ACC112 (cell line): ENCODE results near the gene HINFP.
A peak's percentile ranks its signal among the peaks of the same experiment; 100 is the strongest.

Experiments
- H2AFZ ChIP-seq: fragments of 200-600 bp; sonication (generic); one replicate; pipeline ENCODE4 v1.6.0; 2017; ENCODE audit warnings: antibody characterized with exemption, low read length; ENCODE audit not compliant: unreplicated experiment
- H3K27ac ChIP-seq: fragments of 200-600 bp; sonication (generic); 2 replicates; pipeline ENCODE4 v1.5.1; 2014; ENCODE audit warnings: low read depth, mild to moderate bottlenecking, antibody characterized with exemption, low read length, moderate library complexity
- H3K27me3 ChIP-seq: fragments of 200-600 bp; sonication (generic); 2 replicates; pipeline ENCODE4 v1.6.1; 2014; ENCODE audit warnings: mild to moderate bottlenecking, antibody characterized with exemption, low read length, moderate library complexity, mixed read lengths; ENCODE audit not compliant: insufficient read depth
- H3K36me3 ChIP-seq: fragments of 200-600 bp; sonication (generic); 2 replicates; pipeline ENCODE4 v1.6.1; 2016; ENCODE audit warnings: mild to moderate bottlenecking, antibody characterized with exemption, low read length, moderate library complexity, mixed read lengths; ENCODE audit not compliant: insufficient read depth
- H3K4me1 ChIP-seq: fragments of 200-600 bp; sonication (generic); one replicate; pipeline ENCODE4 v1.6.1; 2016; ENCODE audit warnings: low read length, mixed read lengths; ENCODE audit not compliant: insufficient read depth, unreplicated experiment, control insufficient read depth
- H3K4me3 ChIP-seq: fragments of 200-600 bp; sonication (generic); 2 replicates; pipeline ENCODE4 v1.5.1; 2014; ENCODE audit warnings: mild to moderate bottlenecking, low read depth, low read length
- H3K79me2 ChIP-seq: fragments of 200-600 bp; sonication (generic); one replicate; pipeline ENCODE4 v1.6.0; 2016; ENCODE audit warnings: low read length; ENCODE audit not compliant: control insufficient read depth, unreplicated experiment, insufficient read depth

The HINFP gene

DNA sequence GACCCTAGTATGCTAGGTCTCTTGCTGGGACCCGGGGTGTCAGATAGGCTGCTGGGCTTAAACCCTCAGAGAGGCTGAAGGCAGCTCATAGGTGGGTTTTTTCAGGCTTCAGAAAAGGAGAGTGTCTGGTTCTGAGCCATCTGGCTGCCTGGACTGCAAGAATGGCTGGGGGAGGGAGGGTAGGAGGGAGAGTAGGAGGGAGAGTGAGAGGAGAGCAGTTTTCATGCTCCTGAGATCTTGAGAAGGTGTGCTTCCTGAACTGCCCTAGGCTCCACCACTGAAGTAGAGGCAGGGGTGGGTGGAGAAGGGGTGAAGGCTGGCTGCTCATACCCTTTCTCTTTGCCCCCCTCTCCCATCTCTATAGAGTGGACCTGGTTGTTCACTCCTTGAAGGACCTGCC, 32.1 kb upstream of the HINFP start:
- no peaks in the 10 kb centered on the region for H3K27me3 ChIP-seq
- H3K36me3 ChIP-seq = peaks cover 9% of the 10 kb centered on the region; the same call in 1 of the 2 replicates
- peaks cover 27% of the 10 kb centered on the region for H3K4me1 ChIP-seq
- H3K27ac ChIP-seq = no peak overlapping the region
- H2AFZ ChIP-seq = no peak overlapping the region
- no peak overlapping the region for H3K4me3 ChIP-seq
- H3K79me2 ChIP-seq = peaks cover 34% of the 10 kb centered on the region

GRCh38 chr11:119091178-119091577, 30.2 kb upstream of the HINFP start:
- Histone ChIP-seq H3K4me3 (no peak overlapping the region), H3K27ac (no peak overlapping the region), H3K27me3 (no peaks in the 10 kb centered on the region), H3K36me3 (peaks cover 9% of the 10 kb centered on the region; the same call in 1 of the 2 replicates), H2AFZ (no peak overlapping the region), H3K4me1 (peaks cover 20% of the 10 kb centered on the region), H3K79me2 (peaks cover 34% of the 10 kb centered on the region)

GRCh38 chr11:119091966-119092879, 29.2 kb upstream of the HINFP start:
- H3K79me2 ChIP-seq = peaks cover 34% of the 10 kb centered on the region
- peaks cover 15% of the 10 kb centered on the region for H3K36me3 ChIP-seq
- peak overlapping the region; percentile 98 for H3K4me3 ChIP-seq
- H3K27ac ChIP-seq = no peak overlapping the region
- no peak overlapping the region for H2AFZ ChIP-seq
- peaks cover 20% of the 10 kb centered on the region for H3K4me1 ChIP-seq
- H3K27me3 ChIP-seq = no peaks in the 10 kb centered on the region

DNA sequence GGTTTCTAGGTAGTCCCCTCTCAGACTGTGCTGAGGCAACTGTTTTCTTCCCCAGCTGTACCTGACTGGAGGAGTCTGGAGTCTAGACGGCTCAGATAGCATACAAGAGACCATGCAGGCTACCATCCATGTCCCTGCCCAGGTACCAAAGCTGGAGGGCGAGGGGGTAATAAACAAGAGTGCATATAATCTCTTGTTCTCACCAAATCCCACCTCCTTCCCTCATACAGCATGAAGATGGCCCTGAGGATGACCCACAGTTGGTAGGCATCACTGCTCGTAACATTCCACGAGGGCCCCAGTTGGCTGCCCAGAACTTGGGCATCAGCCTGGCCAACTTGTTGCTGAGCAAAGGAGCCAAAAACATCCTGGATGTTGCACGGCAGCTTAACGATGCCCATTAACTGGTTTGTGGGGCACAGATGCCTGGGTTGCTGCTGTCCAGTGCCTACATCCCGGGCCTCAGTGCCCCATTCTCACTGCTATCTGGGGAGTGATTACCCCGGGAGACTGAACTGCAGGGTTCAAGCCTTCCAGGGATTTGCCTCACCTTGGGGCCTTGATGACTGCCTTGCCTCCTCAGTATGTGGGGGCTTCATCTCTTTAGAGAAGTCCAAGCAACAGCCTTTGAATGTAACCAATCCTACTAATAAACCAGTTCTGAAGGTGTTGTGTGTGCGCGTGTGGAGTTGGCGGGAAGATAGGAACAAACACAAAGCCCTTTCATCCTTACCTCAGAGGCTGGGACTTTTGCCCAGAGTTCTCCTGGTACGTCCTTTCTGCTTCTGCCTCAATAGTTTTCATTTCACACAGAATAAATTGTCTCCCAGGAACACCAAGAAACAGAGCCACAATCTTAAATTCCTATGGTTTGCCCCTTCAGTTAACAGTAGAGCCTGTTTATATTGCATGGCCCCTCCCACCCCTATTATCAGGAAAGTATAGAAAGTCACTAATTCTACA, 28.2 kb upstream of the HINFP start:
- no peak overlapping the region for H2AFZ ChIP-seq
- H3K4me3 ChIP-seq = peak overlapping the region; percentile 98
- no peaks in the 10 kb centered on the region for H3K27me3 ChIP-seq
- H3K4me1 ChIP-seq = peaks cover 15% of the 10 kb centered on the region
- peaks cover 34% of the 10 kb centered on the region for H3K79me2 ChIP-seq
- peaks cover 22% of the 10 kb centered on the region for H3K36me3 ChIP-seq
- H3K27ac ChIP-seq = peak overlapping the region; percentile 61

DNA sequence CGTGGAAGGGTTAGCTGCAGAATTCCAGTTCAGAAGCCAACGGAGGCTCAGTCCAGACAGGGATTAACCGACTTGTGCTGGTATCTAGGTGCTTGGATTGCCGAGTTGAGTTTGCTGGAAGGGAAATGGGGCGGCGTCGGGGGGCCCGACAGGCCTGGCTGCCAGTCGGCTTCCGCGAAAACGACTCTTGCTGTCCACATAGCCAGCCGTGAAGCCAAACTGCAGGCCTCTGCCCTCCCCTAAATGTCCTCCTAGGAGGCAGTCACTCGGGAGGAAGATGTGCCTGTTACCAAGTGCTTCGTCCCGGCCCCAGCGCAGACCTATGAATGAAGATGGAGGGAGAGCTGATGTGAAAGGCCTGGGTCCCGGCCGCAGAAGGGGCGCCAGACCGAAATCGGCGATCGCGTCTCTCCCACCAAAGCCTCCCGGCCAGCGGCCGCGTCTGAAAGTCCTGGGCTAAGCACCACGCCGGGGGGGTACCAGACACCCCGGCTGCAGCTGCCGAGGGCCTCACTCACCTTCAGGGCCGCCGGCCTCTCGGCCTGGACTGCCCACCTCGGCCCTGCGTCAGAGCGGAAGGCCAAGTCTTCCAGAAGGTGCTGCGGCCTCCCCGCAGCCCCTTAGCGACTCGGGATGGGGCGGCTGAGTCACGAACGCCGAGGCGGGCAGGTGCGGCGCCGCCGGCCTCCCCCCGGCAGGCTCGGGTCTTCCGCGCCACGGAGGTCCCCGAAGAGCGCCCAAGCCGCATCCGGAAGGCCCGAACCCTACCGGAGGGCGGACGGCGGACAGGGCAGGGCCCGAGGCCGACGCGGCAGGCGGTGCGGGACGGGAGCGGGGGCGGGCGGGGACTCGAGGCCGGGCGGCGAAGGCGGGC, 27.2 kb upstream of the HINFP start:
- H3K36me3 ChIP-seq = peaks cover 22% of the 10 kb centered on the region
- peaks cover 34% of the 10 kb centered on the region for H3K79me2 ChIP-seq
- peaks cover 15% of the 10 kb centered on the region for H3K4me1 ChIP-seq
- peak overlapping the region; percentile 61 for H3K27ac ChIP-seq
- H3K27me3 ChIP-seq = no peaks in the 10 kb centered on the region
- no peak overlapping the region for H2AFZ ChIP-seq
- H3K4me3 ChIP-seq = peak overlapping the region; percentile 98

DNA sequence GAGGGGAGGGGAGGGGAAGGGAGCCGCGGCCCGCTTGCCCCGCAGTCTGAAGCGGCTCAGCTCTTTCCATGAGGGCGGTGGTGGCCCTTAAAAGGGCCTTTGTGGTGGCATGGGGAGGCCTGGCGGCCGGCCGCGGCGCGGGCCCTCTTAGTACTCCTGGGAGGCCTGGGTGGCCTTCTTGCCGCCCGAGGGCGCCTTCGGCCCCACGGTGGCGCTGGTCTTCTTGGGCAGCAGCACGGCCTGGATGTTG, 26.6 kb upstream of the HINFP start:
- H3K36me3 ChIP-seq = peaks cover 22% of the 10 kb centered on the region
- H3K27ac ChIP-seq = peak overlapping the region; percentile 61
- peaks cover 15% of the 10 kb centered on the region for H3K4me1 ChIP-seq
- peaks cover 35% of the 10 kb centered on the region for H3K79me2 ChIP-seq
- no peak overlapping the region for H2AFZ ChIP-seq
- H3K27me3 ChIP-seq = no peaks in the 10 kb centered on the region
- peak overlapping the region; percentile 98 for H3K4me3 ChIP-seq

DNA sequence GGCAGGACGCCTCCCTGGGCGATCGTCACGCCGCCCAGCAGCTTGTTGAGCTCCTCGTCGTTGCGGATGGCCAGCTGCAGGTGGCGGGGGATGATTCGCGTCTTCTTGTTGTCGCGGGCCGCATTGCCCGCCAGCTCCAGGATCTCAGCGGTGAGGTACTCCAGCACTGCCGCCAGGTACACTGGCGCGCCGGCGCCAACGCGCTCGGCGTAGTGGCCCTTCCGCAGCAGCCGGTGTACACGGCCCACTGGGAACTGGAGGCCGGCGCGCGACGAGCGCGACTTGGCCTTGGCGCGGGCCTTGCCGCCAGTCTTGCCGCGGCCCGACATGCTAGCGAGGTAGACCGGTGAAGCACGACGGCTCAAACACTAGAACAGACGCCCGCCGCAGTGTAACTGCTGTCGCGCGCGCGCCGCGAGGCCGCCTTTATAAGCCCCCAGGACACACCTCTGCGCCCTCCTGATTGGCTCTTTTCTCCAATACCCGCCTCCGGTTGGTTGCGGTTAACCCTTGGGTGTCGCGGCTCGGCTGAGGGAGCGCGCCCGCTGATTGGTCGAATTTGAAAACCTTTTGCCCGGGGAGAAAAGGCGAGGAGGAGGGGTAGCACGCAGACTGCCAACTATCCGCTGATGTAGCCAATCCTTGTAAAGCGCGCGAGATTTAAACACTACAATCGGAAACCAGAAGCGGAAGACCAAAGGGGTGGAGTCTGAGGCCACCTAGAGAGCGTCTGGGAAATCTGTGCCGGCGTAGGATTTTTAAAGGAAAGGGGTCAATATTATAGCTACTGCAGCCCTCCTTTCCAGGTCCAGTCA, 26.1 kb upstream of the HINFP start:
- Histone ChIP-seq H3K4me3 (peak overlapping the region; percentile 98), H3K4me1 (peaks cover 15% of the 10 kb centered on the region), H3K27ac (peak overlapping the region; percentile 61), H3K27me3 (no peaks in the 10 kb centered on the region), H2AFZ (no peak overlapping the region), H3K36me3 (peaks cover 22% of the 10 kb centered on the region), H3K79me2 (peaks cover 41% of the 10 kb centered on the region)

GRCh38 chr11:119099711-119100110, 21.7 kb upstream of the HINFP start:
- Histone ChIP-seq H3K27me3 (no peaks in the 10 kb centered on the region), H3K4me3 (peak overlapping the region; percentile 92; the same call in 1 of the 2 replicates), H3K36me3 (peaks cover 13% of the 10 kb centered on the region), H3K79me2 (peaks cover 22% of the 10 kb centered on the region), H3K27ac (no peak overlapping the region), H3K4me1 (peaks cover 8% of the 10 kb centered on the region), H2AFZ (no peak overlapping the region)

- Histone ChIP-seq H3K79me2 (peaks cover 17% of the 10 kb centered on the region), H3K27ac (no peak overlapping the region), H2AFZ (no peak overlapping the region)
Observed at GRCh38 chr11:119100246-119100970, 21.0 kb upstream of the HINFP start.

More at GRCh38 chr11:119100246-119100970, 21.0 kb upstream of the HINFP start:
- H3K4me1 ChIP-seq = peaks cover 8% of the 10 kb centered on the region
- no peaks in the 10 kb centered on the region for H3K27me3 ChIP-seq
- H3K4me3 ChIP-seq = peak overlapping the region; percentile 92
- H3K36me3 ChIP-seq = peaks cover 13% of the 10 kb centered on the region
